GM12801 (cell line): ENCODE measurements around the gene GINS2.

ENCODE experiments used
- TF ChIP-seq, protein P1 (sequence below): IDR thresholded peaks from one replicate; pipeline ENCODE4 v1.5.1; 2011; ENCODE audit warnings: control low read depth; ENCODE audit not compliant: insufficient read length; ENCODE audit errors: extremely low read depth

Gene GINS2

DNA sequence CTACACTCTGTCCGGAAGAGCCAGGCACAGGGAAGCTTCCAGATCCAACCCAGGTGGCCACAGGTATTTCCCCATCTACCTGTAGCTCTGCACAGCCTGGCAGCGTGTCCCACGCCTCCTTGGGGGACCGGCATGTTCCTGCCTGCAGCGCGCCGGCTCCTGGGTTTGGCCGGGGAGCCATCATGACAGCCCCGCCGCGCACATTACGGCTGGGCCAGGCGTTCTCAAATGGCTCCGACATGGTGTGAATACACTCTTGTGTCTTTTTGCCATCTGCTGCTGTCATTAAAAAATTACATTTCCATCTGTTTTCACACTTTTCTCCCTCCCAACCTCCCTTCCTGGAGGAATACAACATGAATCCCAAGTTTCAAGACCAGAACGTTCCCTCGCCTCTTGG, 8.0 kb upstream of the GINS2 start:
- TF ChIP-seq, protein P1, sequence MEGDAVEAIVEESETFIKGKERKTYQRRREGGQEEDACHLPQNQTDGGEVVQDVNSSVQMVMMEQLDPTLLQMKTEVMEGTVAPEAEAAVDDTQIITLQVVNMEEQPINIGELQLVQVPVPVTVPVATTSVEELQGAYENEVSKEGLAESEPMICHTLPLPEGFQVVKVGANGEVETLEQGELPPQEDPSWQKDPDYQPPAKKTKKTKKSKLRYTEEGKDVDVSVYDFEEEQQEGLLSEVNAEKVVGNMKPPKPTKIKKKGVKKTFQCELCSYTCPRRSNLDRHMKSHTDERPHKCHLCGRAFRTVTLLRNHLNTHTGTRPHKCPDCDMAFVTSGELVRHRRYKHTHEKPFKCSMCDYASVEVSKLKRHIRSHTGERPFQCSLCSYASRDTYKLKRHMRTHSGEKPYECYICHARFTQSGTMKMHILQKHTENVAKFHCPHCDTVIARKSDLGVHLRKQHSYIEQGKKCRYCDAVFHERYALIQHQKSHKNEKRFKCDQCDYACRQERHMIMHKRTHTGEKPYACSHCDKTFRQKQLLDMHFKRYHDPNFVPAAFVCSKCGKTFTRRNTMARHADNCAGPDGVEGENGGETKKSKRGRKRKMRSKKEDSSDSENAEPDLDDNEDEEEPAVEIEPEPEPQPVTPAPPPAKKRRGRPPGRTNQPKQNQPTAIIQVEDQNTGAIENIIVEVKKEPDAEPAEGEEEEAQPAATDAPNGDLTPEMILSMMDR, result no peak

DNA sequence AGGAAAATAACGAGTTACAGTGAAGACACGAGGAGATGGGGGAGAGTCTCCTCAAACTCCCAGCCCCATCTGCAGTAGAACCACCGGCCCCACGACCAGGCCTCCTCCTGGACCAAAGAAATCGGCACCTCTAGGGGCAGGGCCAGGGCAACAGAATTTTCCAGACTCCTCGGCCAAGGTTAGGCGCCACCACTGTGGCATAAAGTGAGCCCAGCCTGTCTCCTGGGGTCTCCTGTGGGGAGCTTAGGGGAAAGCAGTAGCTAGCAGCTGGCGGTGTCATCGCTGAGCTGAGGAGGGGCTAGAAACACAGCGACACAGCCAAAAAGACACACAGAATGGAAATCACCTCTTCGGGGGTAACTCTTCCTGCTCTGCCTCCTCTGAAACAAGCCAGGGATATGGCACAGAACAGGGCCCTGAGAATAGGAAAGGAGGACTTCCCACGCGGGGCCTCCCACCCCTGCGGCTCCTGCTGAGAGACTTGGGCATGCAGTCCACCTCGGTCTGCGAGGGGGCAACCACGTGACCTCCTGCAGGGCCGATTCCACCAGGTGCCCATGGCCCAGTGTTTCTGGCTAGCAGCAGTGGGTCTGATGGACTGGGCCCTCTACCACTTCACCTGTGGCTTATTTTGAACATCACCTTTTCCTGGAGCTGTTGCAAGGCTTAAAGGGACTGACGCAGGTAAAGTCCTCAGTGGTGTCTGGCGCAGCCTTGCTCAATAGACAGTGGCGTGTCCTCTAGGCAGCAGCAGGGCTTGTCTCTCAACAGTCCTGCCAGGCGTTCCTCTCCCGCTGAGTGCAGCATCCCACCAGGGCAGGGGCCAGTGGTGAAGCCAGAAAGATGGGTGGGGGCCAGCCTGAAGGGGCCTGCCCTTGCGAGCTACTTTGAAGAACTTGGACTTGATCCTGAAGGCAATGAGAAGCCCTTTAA, 6.7 kb upstream of the GINS2 start:
- TF ChIP-seq, protein P1, result no peak

DNA sequence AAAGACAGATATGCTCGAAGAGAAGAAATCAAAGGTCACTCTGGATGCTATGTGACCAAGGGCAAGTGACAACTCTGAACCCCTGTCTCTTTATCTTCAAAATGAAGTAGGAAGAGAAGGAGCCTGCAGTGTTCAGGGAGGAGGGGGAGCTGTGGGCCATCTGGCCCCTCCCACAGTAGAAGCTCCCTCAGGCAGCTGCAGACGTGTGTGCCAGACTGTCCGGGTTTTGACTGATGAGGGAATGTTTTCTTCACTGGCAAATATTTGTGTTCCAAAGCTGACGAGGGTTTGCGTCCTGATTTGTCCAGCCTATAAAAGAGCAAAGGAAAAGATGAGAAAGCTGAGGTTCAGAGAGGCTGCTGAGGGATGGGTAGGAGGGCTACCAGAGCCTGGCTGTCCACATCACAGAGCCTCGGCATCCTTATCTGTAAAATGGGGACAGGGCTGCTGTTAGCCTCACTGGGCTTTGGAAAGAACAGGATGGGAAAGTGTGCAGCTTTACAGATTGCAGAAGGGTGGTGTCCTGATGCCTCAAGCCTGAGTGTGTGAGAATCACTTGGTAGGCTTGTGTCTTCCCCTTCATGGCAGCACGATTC, 1.8 kb upstream of the GINS2 start:
- TF ChIP-seq, protein P1, result no peak

DNA sequence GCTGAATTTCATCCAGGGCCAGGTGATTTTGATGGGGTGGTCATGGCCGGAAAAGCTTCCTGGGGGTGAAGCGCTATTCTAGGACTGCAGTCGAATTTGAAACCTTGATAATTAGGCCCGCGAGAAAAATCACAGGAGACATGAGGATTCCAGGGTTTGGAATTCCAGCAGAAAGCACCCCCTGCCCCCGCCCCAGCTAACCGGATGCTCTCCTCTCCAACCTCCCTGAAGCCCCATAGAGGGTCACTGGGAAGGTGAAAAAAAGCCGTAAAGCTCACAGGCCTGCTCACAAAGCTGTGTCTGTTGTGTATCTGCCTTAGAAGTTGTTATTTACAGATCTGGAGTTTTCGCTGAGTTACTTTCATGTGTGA, 1.2 kb upstream of the GINS2 start:
- TF ChIP-seq, protein P1, result no peak

DNA sequence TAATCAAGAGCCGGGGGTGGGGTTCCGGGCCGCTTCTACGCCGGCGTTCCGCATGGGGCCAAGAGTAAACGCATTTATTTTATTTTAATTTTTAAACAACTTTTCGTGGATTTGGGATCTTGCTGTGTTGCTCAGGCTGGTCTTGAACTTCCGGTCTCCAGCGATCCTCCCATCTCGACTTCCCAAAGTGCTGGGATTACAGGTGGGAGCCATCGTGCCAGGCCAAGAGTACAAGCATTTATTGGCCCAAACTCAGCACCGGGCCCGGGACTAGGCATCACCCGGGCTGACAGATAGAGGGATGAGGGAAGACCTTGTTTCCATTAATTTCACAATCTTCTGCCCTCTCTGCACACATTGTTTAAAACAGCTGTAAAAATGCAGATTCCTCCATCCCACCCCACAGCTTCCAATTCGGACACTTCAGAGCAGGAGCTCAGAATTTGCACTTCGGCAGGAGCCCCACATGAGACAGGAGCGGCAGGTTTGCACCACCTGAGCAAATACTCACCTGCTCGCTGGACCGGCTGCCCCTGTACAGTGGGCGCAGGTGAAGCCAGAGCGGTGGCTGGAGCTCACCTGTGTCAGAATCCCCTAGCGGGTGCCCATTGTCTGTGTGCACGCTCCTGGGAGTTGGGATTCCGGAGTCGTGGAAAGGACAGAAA, 663 bp upstream of the GINS2 start:
- TF ChIP-seq, protein P1, result no peak

DNA sequence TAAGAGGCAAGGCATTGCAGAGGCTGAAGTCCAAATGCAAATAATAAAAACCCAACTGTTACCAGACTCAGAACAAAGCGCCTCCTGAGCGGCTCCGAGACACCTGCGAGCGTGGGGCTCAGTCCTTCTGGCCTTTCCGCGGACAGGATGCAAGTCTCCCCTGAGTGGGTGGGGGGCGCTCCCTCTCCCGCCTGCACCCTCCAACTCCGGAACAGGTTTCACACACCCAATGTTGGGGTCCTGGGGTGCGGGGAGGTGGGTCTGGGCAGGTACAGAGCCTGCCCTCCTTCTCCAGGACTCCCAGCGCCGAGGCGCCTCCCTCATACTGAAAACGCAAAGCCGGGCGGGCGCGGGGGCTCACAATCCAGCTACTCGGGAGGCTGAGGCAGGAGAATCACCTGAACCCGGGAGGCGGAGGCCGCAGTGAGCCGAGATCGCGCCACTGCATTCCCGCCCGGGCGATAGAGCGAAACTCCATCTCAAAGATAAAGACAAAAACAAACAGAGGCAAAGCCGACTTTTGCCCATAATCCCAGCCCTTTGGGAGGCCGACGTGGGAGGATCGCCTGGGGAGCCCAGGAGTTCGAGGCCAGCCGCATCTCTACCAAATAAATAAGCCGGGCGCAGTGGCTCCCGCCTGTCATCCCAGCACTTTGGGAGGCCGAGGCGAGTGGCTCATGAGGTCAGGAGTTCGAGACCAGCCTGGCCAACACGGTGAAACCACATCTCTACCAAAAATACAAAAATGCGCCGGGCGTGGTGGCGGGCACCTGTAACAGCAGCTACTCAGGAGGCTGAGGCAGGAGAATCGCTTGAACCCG, 893 bp downstream of the GINS2 start:
- TF ChIP-seq, protein P1, result no peak
